Measurements from ENCODE around the gene WDR90. TPM values are rescaled to one million over a fixed set of nuclear protein-coding genes. Genes with fewer than 3 reads are reported as not detected.

Gene WDR90
- total and polyA plus RNA-seq, 2 of the 13 experiments (the other 11 are each of a cell fraction or from before 2014, with no cell fraction given), result 14.9 to 28.9 TPM

- TF ChIP-seq, protein P1, sequence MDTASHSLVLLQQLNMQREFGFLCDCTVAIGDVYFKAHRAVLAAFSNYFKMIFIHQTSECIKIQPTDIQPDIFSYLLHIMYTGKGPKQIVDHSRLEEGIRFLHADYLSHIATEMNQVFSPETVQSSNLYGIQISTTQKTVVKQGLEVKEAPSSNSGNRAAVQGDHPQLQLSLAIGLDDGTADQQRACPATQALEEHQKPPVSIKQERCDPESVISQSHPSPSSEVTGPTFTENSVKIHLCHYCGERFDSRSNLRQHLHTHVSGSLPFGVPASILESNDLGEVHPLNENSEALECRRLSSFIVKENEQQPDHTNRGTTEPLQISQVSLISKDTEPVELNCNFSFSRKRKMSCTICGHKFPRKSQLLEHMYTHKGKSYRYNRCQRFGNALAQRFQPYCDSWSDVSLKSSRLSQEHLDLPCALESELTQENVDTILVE (CRISPR knock-in tag; IDR thresholded peaks at IDR 0.05), result 0 out of 2 replicates have a peak, but pooled peaks have one; percentile 30
- TF ChIP-seq ZNF143 (CRISPR knock-in tag; IDR thresholded peaks at IDR 0.05) (0 out of 2 replicates have a peak, but pooled peaks have one; percentile 13), PLSCR1 (CRISPR knock-in tag; IDR thresholded peaks at IDR 0.05; ENCODE audit: borderline replicate concordance) (no peak), ZNF318 (CRISPR knock-in tag; IDR thresholded peaks at IDR 0.05) (peak; percentile 57; the same call in 1 of the 2 replicates), ZNF839 (CRISPR knock-in tag; IDR thresholded peaks at IDR 0.05; ENCODE audit: borderline replicate concordance) (no peak), ZSCAN12 (CRISPR knock-in tag; IDR thresholded peaks at IDR 0.05) (0 out of 2 replicates have a peak, but pooled peaks have one; percentile 62), CREB1 (IDR thresholded peaks at IDR 0.05) (no peak), CREB1 (CRISPR knock-in tag; IDR thresholded peaks at IDR 0.05) (no peak)
- TF ChIP-seq, protein P2, sequence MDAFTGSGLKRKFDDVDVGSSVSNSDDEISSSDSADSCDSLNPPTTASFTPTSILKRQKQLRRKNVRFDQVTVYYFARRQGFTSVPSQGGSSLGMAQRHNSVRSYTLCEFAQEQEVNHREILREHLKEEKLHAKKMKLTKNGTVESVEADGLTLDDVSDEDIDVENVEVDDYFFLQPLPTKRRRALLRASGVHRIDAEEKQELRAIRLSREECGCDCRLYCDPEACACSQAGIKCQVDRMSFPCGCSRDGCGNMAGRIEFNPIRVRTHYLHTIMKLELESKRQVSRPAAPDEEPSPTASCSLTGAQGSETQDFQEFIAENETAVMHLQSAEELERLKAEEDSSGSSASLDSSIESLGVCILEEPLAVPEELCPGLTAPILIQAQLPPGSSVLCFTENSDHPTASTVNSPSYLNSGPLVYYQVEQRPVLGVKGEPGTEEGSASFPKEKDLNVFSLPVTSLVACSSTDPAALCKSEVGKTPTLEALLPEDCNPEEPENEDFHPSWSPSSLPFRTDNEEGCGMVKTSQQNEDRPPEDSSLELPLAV (CRISPR knock-in tag; conservative IDR thresholded peaks at IDR 0.05; ENCODE audit: low read depth), result no peak
- TF ChIP-seq, protein P3, sequence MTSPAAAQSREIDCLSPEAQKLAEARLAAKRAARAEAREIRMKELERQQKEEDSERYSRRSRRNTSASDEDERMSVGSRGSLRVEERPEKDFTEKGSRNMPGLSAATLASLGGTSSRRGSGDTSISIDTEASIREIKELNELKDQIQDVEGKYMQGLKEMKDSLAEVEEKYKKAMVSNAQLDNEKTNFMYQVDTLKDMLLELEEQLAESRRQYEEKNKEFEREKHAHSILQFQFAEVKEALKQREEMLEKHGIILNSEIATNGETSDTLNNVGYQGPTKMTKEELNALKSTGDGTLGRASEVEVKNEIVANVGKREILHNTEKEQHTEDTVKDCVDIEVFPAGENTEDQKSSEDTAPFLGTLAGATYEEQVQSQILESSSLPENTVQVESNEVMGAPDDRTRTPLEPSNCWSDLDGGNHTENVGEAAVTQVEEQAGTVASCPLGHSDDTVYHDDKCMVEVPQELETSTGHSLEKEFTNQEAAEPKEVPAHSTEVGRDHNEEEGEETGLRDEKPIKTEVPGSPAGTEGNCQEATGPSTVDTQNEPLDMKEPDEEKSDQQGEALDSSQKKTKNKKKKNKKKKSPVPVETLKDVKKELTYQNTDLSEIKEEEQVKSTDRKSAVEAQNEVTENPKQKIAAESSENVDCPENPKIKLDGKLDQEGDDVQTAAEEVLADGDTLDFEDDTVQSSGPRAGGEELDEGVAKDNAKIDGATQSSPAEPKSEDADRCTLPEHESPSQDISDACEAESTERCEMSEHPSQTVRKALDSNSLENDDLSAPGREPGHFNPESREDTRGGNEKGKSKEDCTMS (CRISPR knock-in tag; conservative IDR thresholded peaks at IDR 0.05), result no peak
- TF ChIP-seq, protein P4, sequence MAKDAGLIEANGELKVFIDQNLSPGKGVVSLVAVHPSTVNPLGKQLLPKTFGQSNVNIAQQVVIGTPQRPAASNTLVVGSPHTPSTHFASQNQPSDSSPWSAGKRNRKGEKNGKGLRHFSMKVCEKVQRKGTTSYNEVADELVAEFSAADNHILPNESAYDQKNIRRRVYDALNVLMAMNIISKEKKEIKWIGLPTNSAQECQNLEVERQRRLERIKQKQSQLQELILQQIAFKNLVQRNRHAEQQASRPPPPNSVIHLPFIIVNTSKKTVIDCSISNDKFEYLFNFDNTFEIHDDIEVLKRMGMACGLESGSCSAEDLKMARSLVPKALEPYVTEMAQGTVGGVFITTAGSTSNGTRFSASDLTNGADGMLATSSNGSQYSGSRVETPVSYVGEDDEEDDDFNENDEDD (CRISPR knock-in tag; IDR thresholded peaks at IDR 0.05; ENCODE audit: borderline replicate concordance), result peak; percentile 87; the same call in 1 of the 2 replicates
These were observed 6.7 kb upstream of the WDR90 start (continued) for GRCh38 chr16:642189-643049.
